NCI-H2081 (cell line): Measurements from ENCODE around the gene ARID5B.

Experiments
- DNase-seq, 2 experiments: peaks; one replicate each; lab custom pipeline; 2025; lab: John Stamatoyannopoulos, UW

Gene ARID5B

DNA sequence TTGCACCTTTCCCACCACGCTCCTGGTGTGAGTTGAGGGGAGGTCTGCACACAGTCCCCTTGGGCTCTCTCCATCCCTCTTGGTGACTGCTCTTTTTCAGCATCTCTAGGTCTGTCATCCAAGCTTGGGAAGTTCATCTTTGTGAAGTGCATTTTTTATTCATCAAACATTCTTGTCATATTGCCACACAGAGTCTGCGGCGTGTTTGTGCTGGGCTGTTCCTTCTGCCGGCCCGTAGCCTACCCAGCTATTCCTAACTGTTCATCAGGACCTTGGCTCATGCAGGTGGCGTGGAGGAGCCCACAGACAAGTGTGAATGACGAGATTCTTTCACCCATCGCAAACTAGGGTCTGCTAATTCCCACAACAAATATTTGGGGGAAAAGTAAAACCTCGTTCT is 202.4 kb downstream of the ARID5B start:
- DNase-seq: no peak

DNA sequence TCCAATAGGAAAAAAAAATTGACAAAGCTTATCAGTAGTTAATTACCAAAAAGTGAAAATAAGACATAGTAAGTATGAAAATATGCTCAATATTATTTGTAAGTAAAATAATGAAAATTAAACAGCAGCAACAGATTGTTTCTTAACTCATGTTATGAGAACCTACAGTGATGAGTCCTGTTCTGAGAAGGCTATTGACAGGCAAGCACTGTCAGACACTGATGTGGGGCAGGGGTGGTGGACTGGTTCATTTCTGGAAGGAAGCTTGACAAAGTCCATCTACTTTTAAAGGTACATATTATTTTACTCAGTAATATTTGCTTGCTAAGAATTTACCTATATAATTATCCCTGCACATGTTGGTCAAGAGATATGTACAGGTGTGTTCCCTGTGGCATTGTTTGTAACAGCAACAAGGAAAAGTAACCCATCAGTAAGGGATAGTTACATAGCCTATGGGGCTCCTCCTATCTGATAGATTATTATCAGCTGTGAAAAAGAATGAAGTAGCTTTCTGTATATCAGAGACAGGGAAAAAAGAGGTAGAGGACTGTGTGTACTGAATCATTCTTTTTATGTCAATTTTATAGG is 205.5 kb downstream of the ARID5B start:
- no peak for DNase-seq

DNA sequence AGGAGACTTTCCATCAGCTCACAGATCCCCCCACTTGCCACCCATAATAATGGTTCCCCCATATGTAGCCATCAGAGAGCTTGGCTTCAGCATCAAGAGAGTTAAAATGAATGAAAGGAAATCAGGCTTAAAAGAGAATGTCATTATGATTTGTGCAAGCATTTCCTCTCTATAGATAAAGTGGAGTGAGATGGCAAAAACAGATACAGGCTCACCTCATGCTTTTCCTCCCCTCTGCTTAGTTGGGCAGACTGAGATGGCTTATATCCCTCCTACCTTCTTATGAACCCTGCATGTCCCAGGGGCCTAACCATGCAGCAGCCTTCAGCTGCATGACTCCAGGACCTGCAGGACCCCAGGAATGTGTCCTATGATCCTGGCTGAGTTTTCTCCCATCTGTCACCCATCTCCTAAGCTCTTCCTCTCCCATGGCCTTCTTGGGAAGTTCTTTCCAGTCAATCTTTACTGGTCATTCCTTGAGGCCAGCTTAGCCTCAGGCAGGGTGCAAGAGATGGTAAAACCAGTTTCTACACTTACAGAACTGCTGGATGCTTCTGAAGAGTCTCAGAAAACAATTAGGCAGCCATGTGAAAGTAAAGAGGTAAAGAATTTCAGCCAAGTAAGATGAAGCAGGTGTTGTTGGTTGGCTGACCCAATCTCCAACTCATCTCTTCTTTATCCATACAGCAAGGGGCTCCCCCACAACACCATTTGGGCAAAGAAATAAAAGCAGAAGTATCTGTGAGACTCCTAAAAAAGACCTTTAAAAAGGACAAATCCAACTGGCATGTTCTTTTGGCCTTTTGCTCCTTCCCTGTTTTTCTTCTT is 207.5 kb downstream of the ARID5B start:
- DNase-seq: no peak

DNA sequence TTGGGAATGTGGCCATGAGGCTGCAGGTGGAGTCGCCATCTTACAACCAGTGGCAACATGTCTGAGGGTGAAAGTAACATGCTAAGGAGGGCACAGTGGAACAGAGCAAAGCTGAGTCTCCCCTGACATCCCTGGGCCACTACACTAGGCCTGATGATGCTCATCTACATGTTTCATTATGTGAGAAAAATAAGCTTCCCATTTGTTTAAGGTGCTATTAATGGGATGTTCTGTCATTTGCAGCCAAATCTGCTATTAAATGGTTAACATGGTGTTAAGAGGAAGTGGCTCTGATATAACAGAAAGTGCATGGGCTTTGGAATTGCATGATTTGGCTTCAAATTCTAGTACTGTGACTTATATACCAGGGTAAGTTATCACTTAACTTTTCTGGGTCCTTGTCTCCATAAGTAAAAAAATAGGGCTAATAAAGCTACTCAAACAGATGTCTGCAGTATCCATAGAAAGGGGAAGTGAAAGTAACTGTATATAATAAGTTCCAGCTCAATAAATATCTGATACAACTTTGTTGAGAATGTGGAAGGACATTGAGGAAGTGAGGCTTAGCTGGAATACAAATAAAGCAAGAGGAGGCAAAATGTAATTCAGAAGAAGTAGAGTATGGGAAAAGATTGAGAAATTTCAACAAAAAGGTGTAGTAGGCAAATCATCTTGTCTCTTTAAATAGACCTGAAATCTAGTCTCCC is 208.2 kb downstream of the ARID5B start:
- DNase-seq: no peak

DNA sequence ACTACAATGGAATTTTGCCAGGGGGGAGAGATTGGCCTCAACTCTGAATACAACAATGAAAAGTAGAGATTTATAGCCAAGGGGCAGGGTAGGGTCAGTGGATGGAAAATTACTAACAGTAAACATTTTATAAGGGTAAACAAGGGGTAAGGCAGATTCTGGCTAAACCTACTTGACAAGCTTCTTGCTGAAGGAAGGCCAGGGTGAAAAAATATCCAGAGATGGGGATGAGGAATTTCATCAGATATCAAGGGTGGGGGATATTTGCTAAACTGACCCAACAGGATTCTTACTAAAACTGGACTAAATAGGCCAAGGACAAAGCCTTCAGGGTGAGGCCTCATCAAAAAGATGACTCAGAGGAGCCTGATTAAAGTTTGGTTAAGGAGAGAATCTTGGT is 210.8 kb downstream of the ARID5B start:
- DNase-seq: no peak

DNA sequence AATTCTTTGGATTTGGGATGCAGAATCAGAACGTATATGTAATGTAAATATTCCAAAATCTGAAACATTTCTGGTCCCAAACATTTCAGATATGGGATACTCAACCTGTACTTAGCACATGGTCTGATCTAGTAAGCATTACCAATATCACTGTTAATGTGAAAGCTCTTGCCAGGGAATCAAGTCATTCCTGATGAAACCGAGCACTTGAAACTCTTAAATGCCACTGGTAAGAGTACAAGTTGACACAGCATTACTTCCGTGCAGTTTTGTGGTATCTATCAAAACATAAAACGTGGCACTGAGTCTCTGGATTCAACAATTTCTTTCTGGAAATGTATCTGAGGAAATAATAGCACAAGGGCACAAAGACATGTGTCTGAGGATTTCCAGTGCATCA is 211.5 kb downstream of the ARID5B start:
- no peak for DNase-seq

DNA sequence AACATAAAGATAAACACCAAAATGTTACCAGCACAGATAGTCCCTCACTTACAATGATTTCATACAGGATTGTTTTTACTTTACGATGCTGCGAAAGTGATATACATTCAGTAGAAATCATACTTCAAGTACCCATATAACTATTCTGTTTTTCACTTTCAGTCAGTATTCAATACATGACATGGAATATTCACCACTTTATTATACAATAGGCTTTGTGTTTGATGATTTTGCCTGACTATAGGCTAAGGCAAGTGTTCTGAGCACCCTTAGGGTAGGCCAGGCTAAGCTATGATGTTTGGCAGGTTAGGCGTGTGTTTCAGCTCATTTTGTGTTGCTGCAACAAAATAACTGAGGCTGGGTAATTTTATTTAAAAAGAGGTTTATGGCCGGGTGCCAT is 212.2 kb downstream of the ARID5B start:
- no peak for DNase-seq

DNA sequence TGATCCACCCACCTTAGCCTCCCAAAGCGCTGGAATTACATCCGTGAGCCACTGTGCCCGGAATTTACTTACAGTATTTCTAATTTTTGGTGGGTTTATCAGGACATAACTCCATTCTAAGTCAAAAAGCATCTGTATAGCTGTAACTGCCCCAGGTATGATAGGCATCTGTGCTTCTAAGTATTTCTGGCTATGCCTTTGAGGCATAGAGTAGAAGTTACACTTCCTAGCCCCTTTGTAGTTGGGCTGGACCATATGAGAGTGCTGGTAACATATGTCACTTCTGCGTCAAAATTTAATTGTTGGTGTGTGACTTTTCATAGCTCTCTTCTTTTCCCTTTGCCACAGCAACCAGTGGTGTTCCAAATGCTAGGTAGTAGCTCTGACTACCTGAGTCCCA is 213.8 kb downstream of the ARID5B start:
- no peak for DNase-seq

DNA sequence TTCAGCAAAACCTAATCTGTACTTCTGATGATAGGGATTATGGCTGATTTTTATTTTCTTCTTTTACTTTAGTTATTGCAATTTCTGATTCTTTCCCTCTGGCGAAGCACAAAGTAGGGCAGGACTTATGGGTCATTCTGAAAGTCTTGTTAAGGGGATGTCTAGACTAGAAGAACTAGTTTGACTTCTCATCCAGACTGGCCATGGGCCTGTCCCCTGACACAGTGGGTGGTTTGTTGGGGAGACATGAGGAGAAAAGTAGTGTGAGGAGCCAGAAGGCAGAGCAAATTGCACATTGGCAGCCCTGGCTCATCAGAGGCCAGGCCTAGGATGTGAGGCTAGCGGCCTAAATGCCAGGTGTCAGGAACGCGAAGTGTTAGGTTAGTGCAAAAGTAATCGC is 214.3 kb downstream of the ARID5B start:
- DNase-seq: no peak

DNA sequence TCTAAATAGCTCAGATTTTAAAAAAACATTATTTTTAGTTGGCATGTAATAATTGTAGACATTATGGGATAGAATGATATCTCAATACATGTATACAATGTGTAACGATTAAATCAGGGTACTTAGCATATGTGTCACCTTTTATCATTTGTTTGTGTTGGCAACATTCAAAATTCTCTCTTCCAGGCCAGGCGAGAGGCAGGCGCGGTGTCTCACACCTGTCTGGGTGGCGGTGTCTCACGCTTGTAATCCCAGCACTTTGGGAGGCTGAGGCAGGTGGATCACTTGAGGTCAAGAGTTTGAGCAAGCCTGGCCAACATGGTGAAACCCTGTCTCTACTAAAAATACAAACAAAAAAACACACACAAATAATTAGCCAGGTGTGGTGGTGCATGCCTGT is 215.4 kb downstream of the ARID5B start:
- DNase-seq: peak; percentile 17 to 56

DNA sequence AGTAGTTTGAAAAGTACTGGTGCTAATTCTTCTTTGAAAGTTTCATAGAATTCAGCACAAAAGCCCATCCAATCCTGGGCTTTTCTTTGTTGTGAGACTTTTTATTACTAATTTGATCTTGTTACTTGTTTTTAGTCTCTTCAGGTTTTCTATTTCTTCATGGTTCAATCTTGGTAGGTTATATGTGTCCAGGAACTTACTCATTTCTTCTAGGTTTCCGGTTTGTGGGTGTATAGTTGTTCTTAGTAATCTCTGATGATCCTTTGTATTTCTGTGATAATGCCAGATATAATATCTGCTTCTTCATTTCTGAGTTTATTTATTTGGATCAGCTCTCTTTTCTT is 219.7 kb downstream of the ARID5B start:
- DNase-seq: no peak

DNA sequence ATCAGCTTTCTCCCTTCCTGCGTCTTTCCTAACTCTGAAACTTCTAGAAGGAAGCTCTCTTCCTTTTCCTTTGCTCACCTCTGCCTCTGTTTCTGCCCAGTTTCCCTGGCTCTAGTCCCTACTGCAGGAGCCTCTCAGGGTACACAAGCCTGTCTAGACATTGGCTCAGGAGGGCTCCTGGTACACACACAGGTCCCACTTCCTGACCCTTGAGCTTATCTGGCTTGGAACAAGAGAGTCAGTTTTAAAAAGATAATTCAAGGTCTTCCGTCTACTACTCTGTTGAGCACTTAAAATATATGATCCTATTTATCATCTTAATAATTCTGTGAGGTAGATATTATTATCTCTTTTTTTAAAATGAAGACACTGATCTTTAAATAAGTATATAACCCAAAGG is 226.5 kb downstream of the ARID5B start:
- no peak for DNase-seq

DNA sequence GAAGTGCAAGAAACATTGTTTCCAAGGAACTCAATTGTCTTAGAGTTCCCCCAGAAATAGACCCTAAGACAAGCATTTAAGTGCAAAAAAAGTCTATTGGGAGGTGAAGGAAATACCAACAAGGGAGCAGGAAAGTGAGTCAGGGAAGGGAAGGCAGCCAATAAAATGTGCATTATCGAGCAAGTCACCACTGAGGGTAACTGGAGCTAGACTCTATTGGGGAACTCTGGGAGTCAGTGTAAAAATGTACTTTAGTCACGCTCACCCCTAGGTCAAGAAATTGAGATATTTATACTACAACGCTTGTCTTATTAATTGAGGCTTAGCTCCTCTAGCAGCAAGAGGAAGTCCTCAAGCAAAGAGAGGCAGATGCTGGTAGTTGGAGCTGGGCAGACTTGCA is 229.4 kb downstream of the ARID5B start:
- DNase-seq: no peak

DNA sequence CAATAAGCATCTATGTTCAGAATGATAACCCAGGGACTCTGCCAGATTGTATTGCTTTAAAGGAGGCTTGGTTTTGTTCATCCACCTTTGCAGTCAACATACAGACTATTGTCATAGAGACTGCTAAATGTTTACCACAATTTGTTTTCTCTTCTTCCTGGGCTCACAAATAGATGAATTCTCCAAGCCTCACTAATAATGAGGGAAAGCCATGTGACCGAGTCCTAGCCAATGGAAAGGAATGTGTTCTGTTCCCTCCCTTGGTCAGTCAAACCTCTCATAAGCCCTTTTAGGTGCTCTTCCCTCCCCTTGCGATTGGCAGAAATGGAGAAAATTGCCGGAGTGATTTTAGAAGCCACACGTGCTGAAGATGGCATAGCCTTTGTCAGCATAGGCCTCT is 230.2 kb downstream of the ARID5B start:
- DNase-seq: no peak

DNA sequence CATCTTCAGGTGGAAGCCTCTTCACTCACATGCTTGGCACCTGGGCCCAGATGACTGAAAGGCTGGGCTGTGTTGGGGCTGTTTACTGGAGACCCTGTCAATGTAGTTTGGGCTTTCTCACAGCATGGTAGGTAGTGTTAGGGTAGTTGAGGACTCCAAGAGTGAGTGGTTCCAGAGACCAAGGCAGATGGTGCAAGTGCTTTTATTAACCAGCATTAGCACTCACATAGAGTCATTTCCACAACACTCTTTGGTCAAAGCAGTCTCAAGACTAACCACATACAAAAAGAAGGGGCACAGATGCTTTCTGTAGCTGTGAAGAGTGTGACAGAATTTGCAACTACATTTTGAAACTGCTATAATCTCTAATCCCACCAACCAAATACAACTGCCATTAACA is 232.1 kb downstream of the ARID5B start:
- DNase-seq: no peak

DNA sequence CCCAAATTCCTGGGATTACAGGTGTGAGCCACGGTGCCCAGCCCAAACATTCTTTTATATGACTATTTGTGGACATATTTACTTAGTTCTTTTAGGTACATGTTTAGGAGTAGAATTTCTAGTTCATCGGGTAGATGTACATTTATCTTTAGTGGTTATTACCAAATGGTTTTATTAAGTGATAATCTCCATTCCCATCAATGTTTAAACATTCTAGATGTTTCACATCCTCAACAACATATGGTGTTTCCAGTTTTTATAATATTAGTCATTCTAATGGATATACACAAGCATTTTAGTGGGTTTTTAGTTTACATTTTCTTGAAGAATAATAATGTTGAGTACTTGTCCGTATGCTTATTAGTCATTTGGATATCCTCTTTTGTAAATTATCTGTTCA is 235.4 kb downstream of the ARID5B start:
- no peak for DNase-seq
